HG02870 (cell line): ENCODE results near the gene KHDC1.
"Not testable (repeated sequence)": the region's sequence is repeated elsewhere in the genome, so short reads cannot be mapped to it uniquely, and the experiment has no call there.

Experiments
- ATAC-seq: cut with Tn5 transposase; IDR thresholded peaks from one replicate; pipeline ENCODE4 v1.9.1; 2021; ENCODE audit warnings: mild to moderate bottlenecking, moderate library complexity; ENCODE audit not compliant: unreplicated experiment

KHDC1 gene, protein sequence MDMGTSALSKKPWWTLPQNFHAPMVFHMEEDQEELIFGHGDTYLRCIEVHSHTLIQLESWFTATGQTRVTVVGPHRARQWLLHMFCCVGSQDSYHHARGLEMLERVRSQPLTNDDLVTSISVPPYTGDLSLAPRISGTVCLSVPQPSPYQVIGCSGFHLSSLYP

GRCh38 chr6:73262671-73263569 is at the start of gene KHDC1:
Gene KHDC1, minus strand, starts transcription at chr6:73263196. Its CDS starts 20,679 bp downstream, at chr6:73242517.
- peak; percentile 88 for ATAC-seq

DNA sequence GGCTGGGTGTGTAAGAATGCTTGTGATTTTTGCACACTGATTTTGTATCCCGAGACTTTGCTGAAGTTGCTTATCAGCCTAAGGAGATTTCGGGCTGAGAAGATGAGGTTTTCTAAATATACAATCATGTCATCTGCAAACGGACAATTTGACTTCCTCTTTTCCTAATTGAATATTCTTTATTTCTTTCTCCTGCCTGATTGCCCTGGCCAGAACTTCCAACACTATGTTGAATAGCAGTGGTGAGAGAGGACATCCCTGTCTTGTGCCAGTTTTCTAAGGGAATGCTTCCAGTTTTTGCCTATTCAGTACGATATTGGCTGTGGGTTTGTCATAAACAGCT is 47.5 kb upstream of the KHDC1 start:
- ATAC-seq = not testable (repeated sequence)

GRCh38 chr6:73309785-73310502 is 46.9 kb upstream of the KHDC1 start:
- ATAC-seq = peak; percentile 98

GRCh38 chr6:73309535-73309784 is 46.5 kb upstream of the KHDC1 start:
- no peak for ATAC-seq

DNA sequence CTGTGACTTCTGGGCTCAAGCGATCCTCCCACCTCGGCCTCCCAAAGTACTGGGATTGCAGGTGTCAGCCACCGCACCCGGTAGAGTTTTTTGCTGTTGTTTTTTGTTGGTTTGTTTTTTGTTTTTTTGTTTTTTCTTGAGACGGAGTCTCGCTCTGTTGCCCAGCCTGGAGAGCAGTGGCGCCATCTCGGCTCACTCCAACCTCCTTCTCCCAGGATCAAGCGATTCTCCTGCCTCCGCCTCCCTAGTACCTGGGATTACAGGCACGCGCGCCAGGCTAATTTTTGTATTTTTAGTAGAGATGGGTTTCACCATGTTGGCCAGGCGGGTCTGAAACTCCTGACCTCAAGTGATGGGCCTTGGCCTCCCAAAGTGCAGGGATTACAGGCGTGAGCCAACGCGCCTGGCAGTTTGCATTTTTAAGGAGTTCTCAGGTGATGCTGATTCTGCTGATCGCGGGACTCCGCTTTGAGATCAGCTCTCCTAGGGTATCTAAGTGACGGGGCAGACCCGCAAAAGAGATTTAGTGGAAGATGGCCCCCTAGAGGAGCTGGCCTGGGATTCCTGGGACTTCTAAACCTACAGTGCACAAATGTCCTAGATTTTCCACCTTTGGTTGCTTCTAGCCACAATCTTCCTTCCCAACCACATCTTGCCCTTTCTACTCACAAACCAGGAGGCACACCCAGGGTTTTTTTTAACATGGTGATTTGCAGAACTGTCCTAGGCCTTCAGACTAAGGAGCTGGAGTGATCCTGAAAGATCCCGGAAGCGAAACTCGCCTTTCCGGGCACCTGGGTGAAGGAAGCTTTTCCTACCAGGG is 45.9 kb upstream of the KHDC1 start:
- no peak for ATAC-seq

GRCh38 chr6:73303773-73304172 is 40.8 kb upstream of the KHDC1 start:
- ATAC-seq = peak; percentile 52

DNA sequence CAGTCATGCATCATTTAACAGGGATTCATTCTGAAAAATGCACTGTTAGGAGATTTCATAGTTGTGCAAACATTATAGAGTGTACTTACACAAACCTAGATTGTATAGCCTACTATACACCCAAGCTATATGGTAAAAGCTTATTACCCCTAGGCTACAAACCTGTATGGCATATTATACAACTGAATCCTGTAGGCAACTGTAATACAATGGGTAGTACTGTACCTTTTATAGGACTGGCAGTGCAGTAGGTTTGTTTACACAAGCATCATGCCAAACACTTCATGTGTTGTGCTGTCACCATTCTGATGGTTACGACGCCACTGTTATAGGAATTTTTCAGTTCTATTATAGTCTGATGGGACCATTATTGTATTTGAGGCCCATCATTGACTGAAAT is 39.3 kb upstream of the KHDC1 start:
- ATAC-seq = no peak

- ATAC-seq = no peak
Measured at GRCh38 chr6:73299151-73299971, 36.4 kb upstream of the KHDC1 start.

DNA sequence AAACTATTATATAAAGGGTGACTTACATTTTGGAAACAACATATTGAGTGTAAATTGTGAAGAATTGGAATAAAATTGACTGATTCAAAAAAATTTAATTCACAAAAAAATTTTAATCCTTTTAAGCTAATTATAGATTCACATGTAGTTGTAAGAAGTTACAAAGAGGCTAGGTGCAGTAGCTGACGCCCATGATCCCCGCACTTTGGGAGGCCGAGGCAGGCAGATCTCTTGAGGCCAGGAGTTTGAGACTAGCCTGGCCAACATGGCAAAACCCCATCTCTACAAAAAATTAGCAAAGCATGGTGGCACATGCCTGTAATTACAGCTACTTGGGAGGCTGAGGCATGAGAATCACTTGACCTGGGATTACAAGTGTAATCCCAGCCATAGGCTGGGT is 30.3 kb upstream of the KHDC1 start:
- ATAC-seq = no peak

GRCh38 chr6:73290435-73290834 is 27.4 kb upstream of the KHDC1 start:
- no peak for ATAC-seq

DNA sequence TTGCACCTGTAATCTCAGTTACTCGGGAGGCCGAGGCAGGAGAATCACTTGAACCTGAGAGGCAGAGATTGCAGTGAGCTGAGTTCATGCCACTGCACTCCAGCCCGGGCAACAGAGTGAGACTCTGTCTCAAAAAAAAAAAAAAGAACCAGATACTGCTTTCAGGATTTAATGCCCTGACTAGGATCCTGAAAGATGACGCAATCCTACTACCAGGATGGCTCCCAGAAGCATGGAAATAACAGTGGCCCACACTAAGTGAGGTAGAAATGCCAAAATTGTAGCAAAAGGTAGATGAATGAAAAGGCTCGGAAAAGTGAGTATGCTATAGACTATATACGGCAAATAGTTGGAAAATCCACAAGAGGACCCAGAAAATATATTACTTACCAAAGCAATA is 23.8 kb upstream of the KHDC1 start:
- ATAC-seq = no peak

- no peak for ATAC-seq
Measured at GRCh38 chr6:73285674-73286283, 22.8 kb upstream of the KHDC1 start.

GRCh38 chr6:73282871-73283270 is 19.9 kb upstream of the KHDC1 start:
- ATAC-seq = no peak

GRCh38 chr6:73281684-73282083 is 18.7 kb upstream of the KHDC1 start:
- not testable (repeated sequence) for ATAC-seq

DNA sequence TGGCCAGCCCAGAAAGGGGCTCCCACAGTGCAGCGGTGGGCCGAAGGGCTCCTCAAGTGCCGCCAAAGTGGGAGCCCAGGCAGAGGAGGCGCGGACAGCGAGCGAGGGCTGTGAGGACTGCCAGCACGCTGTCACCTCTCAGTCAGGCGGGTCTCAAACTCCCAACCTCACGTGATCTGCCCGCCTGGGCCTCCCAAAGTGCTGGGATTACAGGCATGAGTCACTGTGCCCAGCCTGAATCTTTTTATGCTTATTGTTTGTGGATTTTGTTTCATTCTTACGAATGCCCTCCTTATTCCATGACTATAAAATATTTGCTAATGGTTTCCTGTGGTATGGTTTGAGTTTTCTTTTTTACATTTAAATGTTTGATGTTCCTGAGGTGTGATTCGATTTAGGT is 6.3 kb upstream of the KHDC1 start:
- not testable (repeated sequence) for ATAC-seq

- ATAC-seq = not testable (repeated sequence)
Measured at GRCh38 chr6:73268896-73269295, 5.9 kb upstream of the KHDC1 start.

DNA sequence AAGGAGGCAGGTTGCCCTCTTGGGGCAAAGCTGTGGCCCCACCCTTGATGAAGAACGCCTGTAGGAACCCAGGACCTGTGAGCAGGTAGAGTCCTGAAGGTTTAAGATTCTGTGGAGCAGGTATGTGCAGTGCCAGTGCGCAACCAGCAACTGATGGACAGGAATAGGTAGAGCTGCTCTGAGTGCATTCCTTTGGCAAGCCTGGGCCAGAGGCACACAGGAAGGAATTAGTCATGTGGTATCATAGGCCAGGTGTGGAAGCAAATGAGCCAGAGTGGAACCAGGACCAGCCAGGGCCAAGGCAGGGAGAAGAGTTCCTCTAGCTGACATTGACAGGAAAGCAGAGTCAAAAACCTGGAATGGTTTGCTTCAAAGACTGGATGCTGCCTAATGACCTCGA is 1.4 kb upstream of the KHDC1 start:
- ATAC-seq = no peak

- peak; percentile 3 for ATAC-seq
Measured at GRCh38 chr6:73263570-73263909, 544 bp upstream of the KHDC1 start.

DNA sequence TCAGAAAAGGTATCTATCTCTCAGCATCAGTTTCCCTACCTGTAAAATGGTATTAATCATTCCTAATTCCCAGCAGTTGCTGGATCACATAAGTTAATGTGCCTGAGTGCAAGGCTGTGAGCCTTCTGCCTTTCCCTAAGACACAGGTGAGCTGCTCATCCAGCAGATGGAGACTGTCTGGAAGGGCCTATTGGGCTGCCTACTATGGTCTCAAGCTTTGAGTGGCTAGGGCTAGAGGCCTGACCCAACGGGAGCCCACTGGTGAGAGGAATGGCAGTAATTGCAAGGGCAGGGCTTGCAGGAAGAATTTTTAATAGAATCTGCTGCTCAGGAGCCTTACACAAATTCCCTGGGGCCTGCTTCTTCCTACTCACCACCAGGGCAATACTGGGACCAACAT is 4.3 kb downstream of the KHDC1 start:
- ATAC-seq = no peak

GRCh38 chr6:73254323-73254722 is 8.7 kb downstream of the KHDC1 start:
- not testable (repeated sequence) for ATAC-seq
